ENCODE measurements around the gene MRM2. TPM values are rescaled to one million over a fixed set of nuclear protein-coding genes. Genes with fewer than 3 reads are reported as not detected.

MRM2 gene
- total RNA-seq, 6 experiments from 2014 or later, result 9.5 to 14.6 (median 11.5) TPM

- ATAC-seq, result no peak
- 85% methylated on average over 7 of the region's 8 CpGs for WGBS (ENCODE audit: insufficient coverage, low coverage, low lambda C conversion rate, missing lambda C conversion rate)
- DNase-seq, result no peak
Observed at GRCh38 chr7:2228921-2229320, 13.1 kb downstream of the MRM2 start.

GRCh38 chr7:2227699-2228098 is 14.3 kb downstream of the MRM2 start:
- WGBS (ENCODE audit: insufficient coverage, low coverage, low lambda C conversion rate, missing lambda C conversion rate), result no CpG with 5 or more reads among the region's 15 CpGs
- no peaks in the 10 kb centered on the region for H3K27me3 ChIP-seq
- no peaks in the 10 kb centered on the region for H3K9me3 ChIP-seq
- TF ChIP-seq CTCF (IDR thresholded peaks at IDR 0.05) (no peak), POLR2A (IDR thresholded peaks at IDR 0.05) (no peak)
- H3K27ac ChIP-seq, result no peak overlapping the region
- no peak for ATAC-seq
- H3K4me3 ChIP-seq, result no peak overlapping the region
- peaks cover 0 to 14% (median 0%) of the 10 kb centered on the region in 4 donors for H3K36me3 ChIP-seq
- intact Hi-C loops (cut with DNase I), result no loop called here
- peaks cover 0 to 12% (median 0%) of the 10 kb centered on the region in 4 donors for H3K4me1 ChIP-seq
- DNase-seq, result no peak

More at GRCh38 chr7:2228921-2229320, 13.1 kb downstream of the MRM2 start:
- Histone ChIP-seq H3K9me3 (no peaks in the 10 kb centered on the region), H3K27ac (no peak overlapping the region), H3K4me3 (no peak overlapping the region), H3K27me3 (no peaks in the 10 kb centered on the region), H3K36me3 (peaks cover 0 to 14% (median 0%) of the 10 kb centered on the region in 4 donors), H3K4me1 (peaks cover 0 to 16% (median 0%) of the 10 kb centered on the region in 4 donors)
- TF ChIP-seq CTCF (IDR thresholded peaks at IDR 0.05) (no peak), POLR2A (IDR thresholded peaks at IDR 0.05) (no peak)
- intact Hi-C loops (cut with DNase I), result no loop called here

- Histone ChIP-seq H3K27me3 (no peaks in the 10 kb centered on the region), H3K4me3 (no peak overlapping the region), H3K9me3 (no peaks in the 10 kb centered on the region), H3K27ac (no peak overlapping the region), H3K4me1 (no peaks in the 10 kb centered on the region), H3K36me3 (peaks cover 0 to 20% (median 0%) of the 10 kb centered on the region in 4 donors)
- intact Hi-C loops (cut with DNase I), result no loop called here
- no peak for DNase-seq
- ATAC-seq, result no peak
- TF ChIP-seq POLR2A (IDR thresholded peaks at IDR 0.05) (no peak), CTCF (IDR thresholded peaks at IDR 0.05) (no peak)
- 92% methylated on average over 5 of the region's 13 CpGs for WGBS (ENCODE audit: insufficient coverage, low coverage, low lambda C conversion rate, missing lambda C conversion rate)
Observed at GRCh38 chr7:2225830-2226229, 16.2 kb downstream of the MRM2 start.

- no peaks in the 10 kb centered on the region for H3K4me1 ChIP-seq
- ATAC-seq, result no peak
- no peak for TF ChIP-seq POLR2A (IDR thresholded peaks at IDR 0.05)
- no peak for TF ChIP-seq CTCF (IDR thresholded peaks at IDR 0.05)
- DNase-seq, result no peak
- peaks cover 0 to 20% (median 0%) of the 10 kb centered on the region in 4 donors for H3K36me3 ChIP-seq
- 86% methylated on average over 8 of the region's 14 CpGs for WGBS (ENCODE audit: insufficient coverage, low coverage, low lambda C conversion rate, missing lambda C conversion rate)
- intact Hi-C loops (cut with DNase I), result no loop called here
- H3K27ac ChIP-seq, result no peak overlapping the region
- no peaks in the 10 kb centered on the region for H3K9me3 ChIP-seq
- H3K27me3 ChIP-seq, result no peaks in the 10 kb centered on the region
- H3K4me3 ChIP-seq, result no peak overlapping the region
Observed at GRCh38 chr7:2225336-2225735, 16.7 kb downstream of the MRM2 start.

- ATAC-seq (no peak), DNase-seq (no peak)
- Histone ChIP-seq H3K36me3 (peaks cover 0 to 17% (median 0%) of the 10 kb centered on the region in 4 donors), H3K27me3 (no peaks in the 10 kb centered on the region), H3K4me3 (no peak overlapping the region), H3K4me1 (no peaks in the 10 kb centered on the region), H3K27ac (no peak overlapping the region), H3K9me3 (no peaks in the 10 kb centered on the region)
- intact Hi-C loops (cut with DNase I), result no loop called here
- TF ChIP-seq POLR2A (IDR thresholded peaks at IDR 0.05), result no peak
- no peak for TF ChIP-seq CTCF (IDR thresholded peaks at IDR 0.05)
- 80% methylated on average over 1 of the region's 4 CpGs for WGBS (ENCODE audit: insufficient coverage, low coverage, low lambda C conversion rate, missing lambda C conversion rate)
Observed at GRCh38 chr7:2224934-2225333, 17.1 kb downstream of the MRM2 start.

Measured in right lobe of liver (tissue), 6 donors.